B cell (primary cell): ENCODE data around the gene SMARCC1.

Experiments used
- CTCF ChIP-seq: fragments of 200-600 bp; IDR thresholded peaks from one replicate; pipeline ENCODE4 v1.8.0; 2022; ENCODE audit warnings: antibody characterized with exemption, mild to moderate bottlenecking
- EZH2 ChIP-seq: IDR thresholded peaks from 2 replicates; pipeline ENCODE4 v1.6.1; 2012; ENCODE audit warnings: borderline replicate concordance, low read depth, mild to moderate bottlenecking, moderate library complexity, low read length; ENCODE audit not compliant: insufficient read depth, poor library complexity, severe bottlenecking

GRCh38 chr3:47641739-47642138 lies 140.0 kb downstream of the SMARCC1 start:
- TF ChIP-seq CTCF (no peak), EZH2 (no peak)
